ENCODE results near the gene KIR2DL1. TPM values are rescaled to one million over a fixed set of nuclear protein-coding genes. Genes with fewer than 3 reads are reported as not detected.

Gene KIR2DL1
- total RNA-seq, 1 donor from 2014 or later: not detected

DNA sequence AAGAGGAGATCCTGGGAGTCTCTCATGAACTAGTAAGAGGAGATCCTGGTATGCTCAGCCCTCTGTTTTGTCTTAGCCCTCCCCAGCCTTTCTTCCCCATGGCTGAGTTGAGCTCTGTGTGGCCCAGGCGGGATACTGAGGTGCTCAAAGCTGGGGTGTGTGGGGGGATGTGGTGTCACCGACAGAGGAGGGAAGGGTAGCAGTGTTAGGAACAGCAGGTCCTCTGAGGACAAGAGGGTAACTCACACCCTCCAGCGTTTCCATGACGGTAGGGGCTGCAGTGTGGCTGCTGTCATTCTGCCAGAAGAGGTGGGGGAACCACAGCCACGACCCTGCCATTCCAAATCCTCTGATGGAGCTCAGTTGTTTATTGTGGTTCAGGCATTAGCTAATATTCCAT is 34.5 kb downstream of the KIR2DL1 start:
- Mint-ChIP-seq H3K27ac (no peak overlapping the region), H3K4me1 (no peaks in the 10 kb centered on the region), H3K9me3 (peaks cover 24% of the 10 kb centered on the region), H3K36me3 (no peaks in the 10 kb centered on the region), H3K27me3 (ENCODE audit: insufficient read depth, low read depth) (no peaks in the 10 kb centered on the region), H3K4me3 (no peak overlapping the region)
- Histone ChIP-seq H3K36me3 (no peaks in the 10 kb centered on the region), H3K79me2 (ENCODE audit: low read depth) (no peaks in the 10 kb centered on the region), H3K4me2 (no peak overlapping the region), H3K4me1 (no peaks in the 10 kb centered on the region), H3K9me3 (ENCODE audit: low read depth) (peaks cover 9% of the 10 kb centered on the region), H2AFZ (replicated peaks) (no peak overlapping the region), H3K4me3 (no peak overlapping the region), H4K20me1 (ENCODE audit: low read depth) (no peaks in the 10 kb centered on the region), H3K27me3 (no peaks in the 10 kb centered on the region), H3K27ac (no peak overlapping the region), H3K9ac (no peak overlapping the region), H3F3A (ENCODE audit: low read depth) (no peaks in the 10 kb centered on the region)
- no peak for DNase-seq (ENCODE audit: low spot score)
- TF ChIP-seq, protein P1, sequence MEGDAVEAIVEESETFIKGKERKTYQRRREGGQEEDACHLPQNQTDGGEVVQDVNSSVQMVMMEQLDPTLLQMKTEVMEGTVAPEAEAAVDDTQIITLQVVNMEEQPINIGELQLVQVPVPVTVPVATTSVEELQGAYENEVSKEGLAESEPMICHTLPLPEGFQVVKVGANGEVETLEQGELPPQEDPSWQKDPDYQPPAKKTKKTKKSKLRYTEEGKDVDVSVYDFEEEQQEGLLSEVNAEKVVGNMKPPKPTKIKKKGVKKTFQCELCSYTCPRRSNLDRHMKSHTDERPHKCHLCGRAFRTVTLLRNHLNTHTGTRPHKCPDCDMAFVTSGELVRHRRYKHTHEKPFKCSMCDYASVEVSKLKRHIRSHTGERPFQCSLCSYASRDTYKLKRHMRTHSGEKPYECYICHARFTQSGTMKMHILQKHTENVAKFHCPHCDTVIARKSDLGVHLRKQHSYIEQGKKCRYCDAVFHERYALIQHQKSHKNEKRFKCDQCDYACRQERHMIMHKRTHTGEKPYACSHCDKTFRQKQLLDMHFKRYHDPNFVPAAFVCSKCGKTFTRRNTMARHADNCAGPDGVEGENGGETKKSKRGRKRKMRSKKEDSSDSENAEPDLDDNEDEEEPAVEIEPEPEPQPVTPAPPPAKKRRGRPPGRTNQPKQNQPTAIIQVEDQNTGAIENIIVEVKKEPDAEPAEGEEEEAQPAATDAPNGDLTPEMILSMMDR (IDR thresholded peaks at IDR 0.05): no peak
- TF ChIP-seq EZH2phosphoT487 (IDR thresholded peaks at IDR 0.05) (no peak), EZH2 (IDR thresholded peaks at IDR 0.05) (no peak)

DNA sequence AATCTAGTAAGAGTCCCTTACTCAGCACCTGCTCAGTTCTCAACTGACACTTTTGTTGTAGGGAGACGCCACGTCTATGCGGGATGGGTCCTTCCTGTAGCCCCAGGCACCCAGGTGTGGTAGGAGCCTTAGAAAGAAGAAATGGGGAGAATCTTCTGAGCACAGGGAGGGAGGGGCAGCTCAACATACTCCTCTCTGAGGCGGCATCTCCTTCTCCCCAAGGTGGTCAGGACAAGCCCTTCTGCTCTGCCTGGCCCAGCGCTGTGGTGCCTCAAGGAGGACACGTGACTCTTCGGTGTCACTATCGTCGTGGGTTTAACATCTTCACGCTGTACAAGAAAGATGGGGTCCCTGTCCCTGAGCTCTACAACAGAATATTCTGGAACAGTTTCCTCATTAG is 35.0 kb downstream of the KIR2DL1 start:
- no peaks in the 10 kb centered on the region for H3K4me1 ChIP-seq
- H4K20me1 ChIP-seq (ENCODE audit: low read depth): no peaks in the 10 kb centered on the region
- Mint-ChIP-seq H3K36me3 (no peaks in the 10 kb centered on the region), H3K4me1 (no peaks in the 10 kb centered on the region), H3K9me3 (peaks cover 22% of the 10 kb centered on the region), H3K4me3 (no peak overlapping the region), H3K27ac (no peak overlapping the region), H3K27me3 (ENCODE audit: insufficient read depth, low read depth) (peaks cover 1% of the 10 kb centered on the region)
- H2AFZ ChIP-seq (replicated peaks): no peak overlapping the region
- no peak overlapping the region for H3K9ac ChIP-seq
- peaks cover 6% of the 10 kb centered on the region for H3K9me3 ChIP-seq (ENCODE audit: low read depth)
- no peak overlapping the region for H3K4me3 ChIP-seq
- no peaks in the 10 kb centered on the region for H3K36me3 ChIP-seq
- H3K27ac ChIP-seq: no peak overlapping the region
- no peak overlapping the region for H3K4me2 ChIP-seq
- DNase-seq (ENCODE audit: low spot score): no peak
- no peaks in the 10 kb centered on the region for H3K27me3 ChIP-seq
- H3F3A ChIP-seq (ENCODE audit: low read depth): no peaks in the 10 kb centered on the region
- H3K79me2 ChIP-seq (ENCODE audit: low read depth): no peaks in the 10 kb centered on the region
- TF ChIP-seq, protein P1 (IDR thresholded peaks at IDR 0.05): no peak
- no peak for TF ChIP-seq EZH2 (IDR thresholded peaks at IDR 0.05)

DNA sequence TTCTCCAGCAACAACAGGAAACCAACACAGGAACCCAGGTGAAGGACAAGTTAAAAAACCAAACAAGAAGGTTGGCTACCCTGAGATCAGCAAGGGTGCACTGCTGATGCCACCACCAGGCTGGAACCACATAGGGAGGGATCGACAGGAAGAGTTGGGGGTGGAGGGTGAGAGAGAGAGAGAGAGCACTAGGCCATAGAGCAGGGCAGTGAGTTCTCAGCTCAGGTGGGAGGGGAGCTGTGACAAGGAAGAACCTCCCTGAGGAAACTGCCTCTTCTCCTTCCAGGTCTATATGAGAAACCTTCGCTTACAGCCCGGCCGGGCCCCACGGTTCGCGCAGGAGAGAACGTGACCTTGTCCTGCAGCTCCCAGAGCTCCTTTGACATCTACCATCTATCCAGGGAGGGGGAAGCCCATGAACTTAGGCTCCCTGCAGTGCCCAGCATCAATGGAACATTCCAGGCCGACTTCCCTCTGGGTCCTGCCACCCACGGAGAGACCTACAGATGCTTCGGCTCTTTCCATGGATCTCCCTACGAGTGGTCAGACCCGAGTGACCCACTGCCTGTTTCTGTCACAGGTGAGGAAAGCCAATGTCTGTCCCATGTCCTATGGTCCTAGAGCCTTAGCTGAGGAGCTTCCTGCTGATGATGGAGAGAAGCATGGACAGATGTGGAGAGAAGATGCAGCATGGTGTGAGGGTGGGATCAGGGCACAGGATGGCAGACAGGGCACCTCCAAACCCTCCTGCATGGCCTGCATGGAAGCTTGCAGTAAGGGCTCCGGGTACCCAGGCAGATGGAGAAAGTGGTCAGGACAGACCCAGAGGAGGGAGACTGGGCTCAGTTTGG is 36.3 kb downstream of the KIR2DL1 start:
- Mint-ChIP-seq H3K36me3 (no peaks in the 10 kb centered on the region), H3K27me3 (ENCODE audit: insufficient read depth, low read depth) (peaks cover 2% of the 10 kb centered on the region)

More for the DNA sequence above, 36.3 kb downstream of the KIR2DL1 start:
- H3K36me3 ChIP-seq: no peaks in the 10 kb centered on the region
- peaks cover 31% of the 10 kb centered on the region for H3K9me3 Mint-ChIP-seq
- H3K4me3 Mint-ChIP-seq: no peak overlapping the region
- peaks cover 3% of the 10 kb centered on the region for H3K9me3 ChIP-seq (ENCODE audit: low read depth)
- H4K20me1 ChIP-seq (ENCODE audit: low read depth): no peaks in the 10 kb centered on the region
- no peaks in the 10 kb centered on the region for H3F3A ChIP-seq (ENCODE audit: low read depth)
- H3K4me1 ChIP-seq: no peaks in the 10 kb centered on the region
- H3K4me2 ChIP-seq: no peak overlapping the region
- H3K4me3 ChIP-seq: no peak overlapping the region
- no peak overlapping the region for H3K27ac Mint-ChIP-seq
- H3K27me3 ChIP-seq: no peaks in the 10 kb centered on the region
- TF ChIP-seq, protein P1 (IDR thresholded peaks at IDR 0.05): no peak
- no peak for TF ChIP-seq EZH2 (IDR thresholded peaks at IDR 0.05)
- TF ChIP-seq EZH2phosphoT487 (IDR thresholded peaks at IDR 0.05): no peak
- H3K27ac ChIP-seq: no peak overlapping the region
- no peak overlapping the region for H2AFZ ChIP-seq (replicated peaks)
- no peaks in the 10 kb centered on the region for H3K4me1 Mint-ChIP-seq
- no peak for DNase-seq (ENCODE audit: low spot score)
- H3K9ac ChIP-seq: no peak overlapping the region
- H3K79me2 ChIP-seq (ENCODE audit: low read depth): no peaks in the 10 kb centered on the region
